ENCODE results near the gene NPR1.

- TF ChIP-seq CTCF (IDR thresholded peaks at IDR 0.05), result no peak
- no peak for TF ChIP-seq POLR2A (IDR thresholded peaks at IDR 0.05)
- TF ChIP-seq POLR2AphosphoS5 (IDR thresholded peaks at IDR 0.05), result no peak
Measured at GRCh38 chr1:153635872-153636271, 42.6 kb upstream of the NPR1 start.

Data from breast epithelium (tissue), 3 donors.